Urinary bladder (tissue), 4 donors: ENCODE data around the gene MAPK9. TPM values are rescaled to one million over a fixed set of nuclear protein-coding genes. Genes with fewer than 3 reads are reported as not detected.

Experiments used
- DNase-seq: peaks from one replicate; pipeline ENCODE4 v3.0.0-alpha.2; 2015; ENCODE audit errors: extremely low spot score
- H3K27ac ChIP-seq: one replicate; pipeline ENCODE4 v1.5.1; 2013; ENCODE audit warnings: low read depth, mild to moderate bottlenecking, moderate library complexity
- H3K36me3 ChIP-seq: one replicate; pipeline ENCODE4 v1.6.1; 2013; ENCODE audit warnings: mild to moderate bottlenecking, moderate library complexity; ENCODE audit not compliant: insufficient read depth
- H3K4me1 ChIP-seq: one replicate; pipeline ENCODE4 v1.6.1; 2013; ENCODE audit warnings: mild to moderate bottlenecking, moderate library complexity; ENCODE audit not compliant: insufficient read depth
- H3K4me3 ChIP-seq: one replicate; pipeline ENCODE4 v1.5.1; 2013; ENCODE audit warnings: low read depth, low read length
- WGBS: extraction: QIAGEN DNeasy Blood & Tissue Kit; methylation state at CpG from one replicate; pipeline ENCODE4 v1.1.7; 2013; 5-methylcytosine and 5-hydroxymethylcytosine counted together
- polyA plus RNA-seq: library from polyadenylated mRNA; stranded (reverse); fragments of 200-250 nt; gene quantifications from one replicate; pipeline ENCODE4 v1.2.3, GENCODE V29; 2013
- total RNA-seq: library from RNA; depleted of rRNA; stranded (reverse); fragments of >200 nt; gene quantifications from one replicate; pipeline ENCODE4 v1.2.3, GENCODE V29; 2014
- donor health status: healthy with polysubstance abuse.
- donor health status: healthy.

Gene MAPK9
- total and polyA plus RNA-seq, 2 donors, result 24.1 to 40.3 TPM

DNA sequence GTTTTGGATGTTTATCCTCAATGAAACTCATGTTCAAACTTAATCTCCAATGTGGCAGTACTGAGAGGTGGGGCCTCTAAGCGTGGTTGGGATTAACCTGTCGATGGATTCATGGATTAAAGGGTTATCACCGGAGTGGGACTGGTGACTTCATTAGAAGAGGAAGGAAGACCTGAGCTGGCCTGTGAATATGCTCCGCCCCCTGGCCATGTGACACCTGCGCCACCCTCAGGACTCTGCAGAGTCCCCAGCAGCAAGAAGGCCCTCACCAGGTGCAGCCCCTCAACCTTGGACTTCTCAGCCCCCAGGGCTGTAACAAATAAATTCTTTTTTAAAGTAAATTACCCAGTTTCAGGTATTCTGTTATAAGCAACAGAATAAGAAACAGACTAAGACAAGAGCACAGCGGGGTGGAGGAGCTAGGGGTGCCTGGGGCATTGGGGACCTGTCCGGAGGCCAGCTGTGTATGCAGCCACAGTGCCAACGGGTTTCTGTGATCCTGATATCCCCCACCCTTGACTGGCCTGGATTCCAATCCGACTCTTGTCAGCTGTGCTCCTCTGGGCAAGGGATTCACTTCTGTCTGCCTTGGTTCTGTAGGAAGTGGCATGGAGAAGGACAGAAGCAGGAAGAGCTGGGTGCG is 3.2 kb upstream of the MAPK9 start:
- Histone ChIP-seq H3K4me3 (no peak overlapping the region), H3K4me1 (no peaks in the 10 kb centered on the region), H3K27ac (no peak overlapping the region), H3K36me3 (no peaks in the 10 kb centered on the region)
- no peak for DNase-seq
- 87% methylated on average over 10 of the region's 10 CpGs for WGBS

DNA sequence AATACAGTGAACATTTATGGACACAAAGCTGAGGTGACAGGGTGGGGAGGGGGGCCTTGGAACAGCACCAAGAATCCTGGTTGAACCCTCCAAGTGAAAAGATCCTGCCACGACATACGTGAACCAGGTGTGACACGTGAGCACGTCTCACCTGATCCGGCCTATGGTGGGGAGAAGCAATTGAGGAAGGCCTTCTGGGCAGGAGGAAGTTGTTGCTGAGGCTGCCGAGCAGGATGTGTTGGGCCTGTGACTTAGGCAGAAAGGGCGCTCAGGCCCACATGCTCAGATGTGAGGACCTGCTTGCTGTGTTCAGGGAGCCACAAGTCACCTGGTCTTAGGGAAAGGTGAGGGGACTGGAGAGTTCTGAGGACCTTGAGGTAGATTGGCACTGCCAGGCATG is 2.5 kb upstream of the MAPK9 start:
- no peak for DNase-seq
- 82% methylated on average over 7 of the region's 7 CpGs for WGBS
- Histone ChIP-seq H3K4me3 (no peak overlapping the region), H3K36me3 (no peaks in the 10 kb centered on the region), H3K27ac (no peak overlapping the region), H3K4me1 (no peaks in the 10 kb centered on the region)

DNA sequence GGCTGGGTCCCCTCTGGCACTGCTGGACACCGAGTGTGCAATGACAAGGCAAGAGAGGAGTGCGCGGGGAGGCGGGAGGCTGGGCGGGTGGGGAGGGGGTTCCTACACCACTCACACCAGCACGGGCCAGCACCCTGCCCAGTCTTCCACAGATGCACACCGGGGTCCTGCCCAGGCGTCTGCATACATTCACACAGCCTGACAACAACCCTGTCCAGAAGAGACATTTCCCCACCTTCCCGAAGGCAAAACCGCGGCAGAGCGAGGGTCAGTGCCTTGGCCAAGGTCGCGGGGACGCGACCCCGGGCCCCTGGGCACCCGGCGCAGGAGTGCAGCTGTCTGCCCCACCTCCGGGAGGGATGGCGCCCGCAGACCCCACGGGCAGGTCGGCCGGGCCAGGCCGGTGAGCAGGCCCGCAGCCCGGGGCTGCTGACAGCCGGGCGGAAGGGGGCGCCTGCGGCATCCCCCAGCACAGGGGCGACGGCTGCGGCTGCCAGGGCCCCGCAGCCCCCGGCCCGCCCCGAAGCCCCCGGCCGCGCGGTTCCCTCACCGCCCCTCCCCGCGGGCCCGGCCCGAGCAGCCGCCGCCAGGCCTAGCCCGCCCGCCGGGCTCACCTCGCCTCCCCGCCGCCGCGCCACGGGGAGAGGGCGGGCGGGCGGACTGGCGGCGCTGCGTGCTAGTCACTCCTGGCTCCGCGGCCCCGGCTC is 496 bp downstream of the MAPK9 start:
- no peaks in the 10 kb centered on the region for H3K4me1 ChIP-seq

DNA sequence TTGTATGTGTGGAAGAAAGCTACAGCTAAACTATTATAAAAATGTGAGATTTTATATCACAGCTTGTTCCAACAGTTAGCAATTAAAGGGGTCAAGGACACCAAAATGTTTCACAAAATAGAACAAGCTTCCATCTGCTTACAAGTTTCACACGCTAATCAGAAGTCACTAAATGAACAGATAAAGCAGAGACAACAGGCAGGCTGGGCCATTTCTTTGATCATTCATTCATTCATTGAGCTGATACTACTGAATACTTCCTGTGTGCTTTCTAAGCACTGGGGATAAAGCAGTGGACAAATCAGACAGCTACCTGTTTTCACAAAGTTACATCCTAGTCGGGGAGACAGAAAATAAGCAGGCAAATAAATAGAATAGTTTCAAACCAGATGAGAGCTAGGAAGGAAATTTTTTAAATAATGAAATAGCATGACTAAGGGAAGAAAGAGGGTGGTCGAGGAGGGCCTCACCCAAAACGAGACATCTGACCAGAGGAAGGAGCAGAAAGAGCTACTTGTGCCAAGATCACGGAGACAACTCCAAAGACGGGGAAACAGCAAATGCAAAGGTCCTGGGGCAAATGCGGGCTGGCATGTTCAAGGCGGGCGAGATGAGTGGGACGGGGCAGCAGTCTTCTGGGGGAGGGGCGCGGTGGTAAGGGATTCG is 1.2 kb downstream of the MAPK9 start:
- Histone ChIP-seq H3K4me1 (no peaks in the 10 kb centered on the region), H3K27ac (no peak overlapping the region), H3K4me3 (peak overlapping the region; percentile 84), H3K36me3 (no peaks in the 10 kb centered on the region)
- WGBS, result 20% methylated on average over 13 of the region's 13 CpGs
- no peak for DNase-seq

More for the DNA sequence above, 496 bp downstream of the MAPK9 start:
- under 1% methylated on average over 68 of the region's 68 CpGs for WGBS
- peak overlapping the region; percentile 84 for H3K4me3 ChIP-seq
- no peaks in the 10 kb centered on the region for H3K36me3 ChIP-seq
- H3K27ac ChIP-seq, result peak overlapping the region; percentile 76
- no peak for DNase-seq

DNA sequence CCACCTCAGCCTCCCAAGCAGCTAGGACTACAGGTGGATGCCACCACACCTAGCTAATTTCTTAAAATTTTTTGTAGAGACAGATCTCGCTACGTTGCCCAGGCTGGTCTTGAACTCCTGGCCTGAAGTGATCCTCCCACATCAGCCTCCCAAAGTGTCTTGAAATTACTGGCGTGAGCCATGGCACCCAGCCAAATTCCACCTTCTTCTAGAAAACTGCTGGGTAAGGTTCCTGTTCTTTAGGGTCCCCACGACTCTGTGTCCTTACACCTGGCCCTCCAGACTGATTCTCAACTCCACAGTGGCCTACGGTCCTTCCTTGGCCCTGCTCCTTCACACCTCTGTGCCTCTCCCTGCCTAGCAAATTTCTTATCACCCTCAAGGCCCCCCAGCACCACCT is 1.9 kb downstream of the MAPK9 start:
- H3K27ac ChIP-seq, result no peak overlapping the region
- no peaks in the 10 kb centered on the region for H3K4me1 ChIP-seq
- WGBS, result 90% methylated on average over 5 of the region's 5 CpGs

DNA sequence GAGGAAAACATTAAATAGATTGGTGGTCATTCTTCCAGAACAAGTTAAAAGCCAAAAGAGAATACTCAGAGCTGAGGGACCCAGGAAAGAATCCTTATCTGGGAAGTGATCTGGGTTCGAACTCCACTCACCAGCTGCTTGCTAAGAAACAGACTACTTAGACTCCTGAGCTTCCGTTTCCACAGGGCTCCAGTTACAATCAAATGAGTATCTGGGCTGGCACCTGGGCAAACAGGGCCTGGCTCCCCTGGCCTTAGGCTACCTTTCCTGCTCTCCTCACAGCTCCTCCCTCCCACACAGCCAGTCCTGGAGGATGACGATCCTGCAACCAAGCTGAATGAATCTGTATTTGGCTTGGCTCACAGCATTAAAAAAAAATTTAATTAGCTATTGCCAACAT is 2.5 kb downstream of the MAPK9 start:
- WGBS, result 74% methylated on average over 3 of the region's 3 CpGs
- DNase-seq, result no peak
- Histone ChIP-seq H3K4me1 (no peaks in the 10 kb centered on the region), H3K4me3 (no peak overlapping the region), H3K36me3 (no peaks in the 10 kb centered on the region), H3K27ac (no peak overlapping the region)

More for the DNA sequence above, 1.9 kb downstream of the MAPK9 start:
- no peaks in the 10 kb centered on the region for H3K36me3 ChIP-seq
- no peak overlapping the region for H3K4me3 ChIP-seq
- DNase-seq, result no peak

DNA sequence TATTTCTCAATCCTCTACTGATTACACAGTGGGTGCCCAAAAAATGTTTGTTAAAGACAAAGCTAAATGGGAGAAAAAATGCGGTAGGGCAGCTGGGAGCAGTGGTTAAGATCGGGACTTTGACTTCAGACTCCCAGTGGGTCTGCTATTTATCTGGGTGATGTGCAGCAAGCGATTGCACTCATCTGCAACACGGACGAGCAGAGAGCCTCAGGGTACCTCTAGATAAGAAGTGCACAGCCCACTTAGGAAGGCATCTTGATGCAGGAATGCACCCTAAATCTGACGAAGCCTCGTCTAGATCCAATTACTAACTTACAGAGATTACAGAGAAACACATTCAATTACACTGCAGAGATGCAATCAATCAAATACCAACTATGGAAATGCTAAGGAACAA is 4.0 kb downstream of the MAPK9 start:
- 71% methylated on average over 7 of the region's 7 CpGs for WGBS

DNA sequence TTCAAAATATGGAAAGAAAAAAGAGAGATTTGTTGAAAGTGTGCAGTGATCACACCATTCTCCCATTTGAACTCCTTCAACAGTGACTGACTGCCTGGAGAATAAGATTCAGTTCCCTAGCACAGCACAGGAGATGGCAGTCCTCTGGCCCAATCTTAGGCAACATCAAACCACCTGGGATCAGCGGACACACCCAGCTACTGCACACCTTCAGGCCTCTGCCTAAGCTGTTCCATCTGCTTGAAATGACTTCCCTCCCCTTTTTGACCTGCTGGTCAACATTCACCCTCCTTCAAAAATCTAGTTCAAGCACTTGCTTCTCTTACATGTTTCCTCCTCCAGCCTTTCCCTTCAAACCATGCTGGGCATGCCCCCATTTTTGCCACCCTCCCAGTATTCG is 4.5 kb downstream of the MAPK9 start:
- Histone ChIP-seq H3K36me3 (no peaks in the 10 kb centered on the region), H3K27ac (no peak overlapping the region), H3K4me1 (no peaks in the 10 kb centered on the region), H3K4me3 (no peak overlapping the region)
- no peak for DNase-seq
- whole genome bisulfite sequencing, result 93% methylated on average over 2 of the region's 2 CpGs

More for the DNA sequence above, 4.0 kb downstream of the MAPK9 start:
- no peak for DNase-seq
- H3K27ac ChIP-seq, result no peak overlapping the region
- no peak overlapping the region for H3K4me3 ChIP-seq
- H3K4me1 ChIP-seq, result no peaks in the 10 kb centered on the region
- no peaks in the 10 kb centered on the region for H3K36me3 ChIP-seq

DNA sequence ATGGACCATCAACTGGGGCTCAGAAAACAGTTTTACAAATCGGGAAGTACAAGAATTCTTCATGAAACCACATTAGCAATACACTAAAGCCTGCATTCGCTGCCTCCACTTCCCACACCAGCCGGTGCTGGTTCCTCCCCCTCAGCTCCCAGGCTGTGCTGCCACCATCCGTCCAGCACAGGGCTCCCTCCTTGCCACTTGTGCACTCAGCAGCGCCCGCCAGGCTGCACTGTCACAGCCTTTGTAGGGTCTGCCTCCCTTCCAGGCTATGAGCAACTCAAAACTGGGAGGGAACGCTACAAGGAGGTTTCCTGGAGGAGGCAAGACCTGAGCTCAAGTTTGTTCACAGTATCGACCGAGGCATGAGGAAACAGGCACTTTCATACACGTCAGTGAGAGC is 7.7 kb downstream of the MAPK9 start:
- Histone ChIP-seq H3K36me3 (no peaks in the 10 kb centered on the region), H3K4me1 (no peaks in the 10 kb centered on the region), H3K4me3 (no peak overlapping the region), H3K27ac (no peak overlapping the region)
- DNase-seq, result no peak
- 79% methylated on average over 10 of the region's 10 CpGs for WGBS

DNA sequence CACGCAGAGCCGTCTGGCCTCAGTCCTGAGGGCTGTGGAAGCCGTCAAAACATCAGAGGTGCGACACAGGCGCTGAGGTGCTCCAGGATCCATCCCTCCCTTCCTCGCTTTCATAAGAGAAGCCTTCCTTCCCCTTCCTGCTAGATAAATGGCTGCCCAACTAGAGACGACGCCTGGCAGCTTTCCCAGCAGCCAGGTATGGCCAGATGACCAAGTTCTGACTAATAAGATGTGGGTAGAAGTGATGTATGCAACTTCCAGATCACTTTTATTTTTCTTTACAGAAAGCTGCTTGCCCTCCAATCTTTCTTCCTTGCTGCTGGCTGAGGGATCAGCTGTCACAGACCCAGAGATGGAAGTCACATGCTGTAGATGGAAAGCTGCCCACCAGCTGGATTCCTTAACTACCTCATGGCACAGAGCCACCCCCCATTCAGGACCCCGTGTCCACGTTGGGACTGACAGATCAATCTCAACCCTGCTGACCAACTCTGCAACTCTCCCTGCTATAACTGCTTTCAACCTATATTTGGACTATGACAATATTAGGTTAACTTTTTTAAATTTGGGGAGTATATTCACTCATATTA is 8.8 kb downstream of the MAPK9 start:
- 63% methylated on average over 10 of the region's 10 CpGs for WGBS
- no peak overlapping the region for H3K27ac ChIP-seq
- no peak for DNase-seq
- H3K4me3 ChIP-seq, result no peak overlapping the region
- no peaks in the 10 kb centered on the region for H3K4me1 ChIP-seq
- peaks cover 1% of the 10 kb centered on the region for H3K36me3 ChIP-seq

DNA sequence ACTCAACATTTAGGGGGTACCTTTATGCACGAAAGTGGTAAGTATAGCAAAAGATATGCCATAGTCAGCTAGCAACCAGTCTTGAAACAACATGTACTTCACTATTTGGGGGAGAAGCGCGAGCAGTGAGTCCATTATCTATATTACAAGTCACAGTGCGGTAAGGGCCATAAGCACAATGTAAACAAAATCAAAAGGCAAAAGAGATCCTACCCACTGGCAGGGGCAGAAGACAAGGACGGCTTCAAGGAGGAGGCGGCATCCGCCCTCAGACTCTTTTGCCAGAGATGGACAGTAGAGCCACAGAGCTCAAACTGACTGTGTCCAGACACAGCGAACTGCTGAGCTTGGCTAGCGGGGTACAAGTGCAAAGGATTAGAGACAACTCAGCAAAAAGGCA is 9.6 kb downstream of the MAPK9 start:
- WGBS, result 94% methylated on average over 9 of the region's 9 CpGs
- H3K4me1 ChIP-seq, result no peaks in the 10 kb centered on the region
- peaks cover 3% of the 10 kb centered on the region for H3K36me3 ChIP-seq
- no peak for DNase-seq
- H3K4me3 ChIP-seq, result no peak overlapping the region
- H3K27ac ChIP-seq, result no peak overlapping the region

DNA sequence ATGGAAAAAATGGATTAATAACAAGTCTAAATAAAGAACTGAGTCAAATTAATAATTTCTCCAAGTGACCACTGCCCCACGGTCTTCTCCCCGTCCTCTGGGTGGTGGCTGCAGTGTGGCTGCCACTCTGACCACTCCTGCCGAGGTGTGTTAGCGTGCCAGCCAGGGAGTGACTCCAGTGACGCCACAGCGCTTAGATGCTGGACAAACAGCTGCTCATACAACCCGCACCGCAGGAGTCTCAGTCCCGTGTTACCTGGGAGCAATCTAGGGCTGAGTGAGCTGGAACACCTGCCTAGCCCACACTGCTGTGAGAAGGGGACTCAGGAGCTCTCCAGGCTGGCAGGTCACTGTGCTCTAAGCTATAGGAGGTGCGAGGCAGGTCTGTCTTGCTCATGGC is 10.2 kb downstream of the MAPK9 start:
- WGBS, result 93% methylated on average over 10 of the region's 10 CpGs
- DNase-seq, result no peak
- peaks cover 3% of the 10 kb centered on the region for H3K36me3 ChIP-seq

DNA sequence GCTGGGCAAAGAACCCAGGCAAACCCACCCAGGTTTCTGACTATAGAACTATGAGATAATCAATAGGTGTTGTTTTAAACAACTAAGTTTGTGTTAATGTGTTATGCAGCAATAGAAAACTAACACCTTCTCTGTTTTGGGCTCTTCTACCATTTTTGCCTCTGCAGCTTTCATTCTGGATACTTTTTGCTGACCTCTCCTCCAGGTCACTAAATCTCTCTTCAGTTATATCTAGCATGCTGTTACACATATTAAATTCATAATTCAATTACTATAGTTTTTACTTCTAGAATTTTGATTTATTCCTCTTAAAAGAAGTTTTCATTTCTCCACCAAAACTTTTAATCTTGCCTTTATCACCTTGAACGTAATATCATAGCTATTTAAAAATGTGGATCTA is 17.2 kb downstream of the MAPK9 start:
- Histone ChIP-seq H3K27ac (no peak overlapping the region), H3K4me1 (no peaks in the 10 kb centered on the region), H3K4me3 (no peak overlapping the region), H3K36me3 (peaks cover 3% of the 10 kb centered on the region)
- WGBS, result 98% methylated on average over 1 of the region's 1 CpG
- no peak for DNase-seq

More for the DNA sequence above, 10.2 kb downstream of the MAPK9 start:
- Histone ChIP-seq H3K4me1 (no peaks in the 10 kb centered on the region), H3K27ac (no peak overlapping the region), H3K4me3 (no peak overlapping the region)

DNA sequence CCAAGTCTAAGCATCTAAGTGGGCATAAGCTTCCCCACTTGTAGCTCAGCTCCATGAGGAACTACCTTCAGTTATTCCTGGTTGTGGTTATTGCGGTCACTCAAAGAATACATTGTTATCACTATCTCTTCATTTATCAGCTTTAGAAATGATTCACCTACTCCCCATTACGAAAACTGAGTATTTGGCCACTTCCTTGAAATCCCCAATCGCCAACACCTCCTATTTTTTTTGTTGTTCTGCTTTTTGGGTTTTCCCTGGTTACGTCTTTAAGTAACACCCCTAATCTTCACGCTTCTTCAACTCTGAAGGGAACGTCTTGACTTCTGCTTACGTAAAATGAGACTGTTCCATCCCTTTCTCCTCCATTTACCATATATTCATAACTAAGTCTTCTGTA is 20.7 kb downstream of the MAPK9 start:
- 88% methylated on average over 7 of the region's 7 CpGs for WGBS
- H3K4me3 ChIP-seq, result no peak overlapping the region
- H3K27ac ChIP-seq, result no peak overlapping the region
- DNase-seq, result no peak
- no peaks in the 10 kb centered on the region for H3K4me1 ChIP-seq
- H3K36me3 ChIP-seq, result peaks cover 7% of the 10 kb centered on the region
